Measurements from ENCODE around the gene ZDHHC11B. TPM values are rescaled to one million over a fixed set of nuclear protein-coding genes. Genes with fewer than 3 reads are reported as not detected.
"Not testable (repeated sequence)": the region's sequence is repeated elsewhere in the genome, so short reads cannot be mapped to it uniquely, and the experiment has no call there.

Gene ZDHHC11B, protein sequence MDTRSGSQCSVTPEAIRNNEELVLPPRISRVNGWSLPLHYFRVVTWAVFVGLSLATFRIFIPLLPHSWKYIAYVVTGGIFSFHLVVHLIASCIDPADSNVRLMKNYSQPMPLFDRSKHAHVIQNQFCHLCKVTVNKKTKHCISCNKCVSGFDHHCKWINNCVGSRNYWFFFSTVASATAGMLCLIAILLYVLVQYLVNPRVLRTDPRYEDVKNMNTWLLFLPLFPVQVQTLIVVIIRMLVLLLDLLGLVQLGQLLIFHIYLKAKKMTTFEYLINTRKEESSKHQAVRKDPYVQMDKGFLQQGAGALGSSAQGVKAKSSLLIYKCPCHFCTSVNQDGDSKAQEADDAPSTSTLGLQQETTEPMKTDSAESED
- total RNA-seq, result under 1 TPM; 0.35 to 0.87 TPM

DNA sequence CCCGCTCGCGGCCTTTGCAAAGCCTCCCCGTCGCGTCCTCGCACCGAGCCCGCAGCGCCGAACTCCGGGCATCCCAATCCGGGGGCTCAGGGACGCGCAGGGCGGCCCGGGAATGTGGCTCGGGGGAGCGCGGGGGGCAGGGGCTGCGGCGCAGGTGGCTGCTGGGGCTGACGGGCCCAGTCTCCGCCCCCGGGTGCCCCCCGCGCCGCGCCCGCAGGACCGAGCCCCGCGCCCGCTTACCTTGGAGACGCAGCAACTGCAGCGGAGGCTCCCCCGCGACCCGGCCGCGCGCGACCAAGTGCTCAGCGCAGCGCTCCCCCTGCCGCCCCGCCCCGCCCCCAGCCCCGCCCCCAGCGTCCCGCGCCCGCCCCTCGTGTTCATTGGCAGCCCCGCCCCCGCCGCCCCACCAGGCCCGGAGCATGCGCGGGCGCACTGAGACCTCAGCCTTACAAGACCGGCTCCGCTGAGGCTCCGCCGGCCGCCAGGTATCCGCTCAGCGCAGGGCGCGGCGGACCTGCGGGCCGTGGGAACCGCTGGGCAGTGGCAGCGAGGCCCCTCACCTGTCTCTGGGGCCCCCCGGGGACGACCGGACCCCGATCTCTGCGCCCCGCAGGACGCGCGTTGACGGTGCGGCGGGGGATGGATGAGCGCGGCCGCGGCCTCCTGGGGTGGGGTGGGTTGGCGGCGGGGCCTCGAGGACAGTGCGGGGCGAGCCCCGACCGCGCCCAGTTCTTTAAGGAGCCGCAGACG lies at the start of gene ZDHHC11B:
Gene ZDHHC11B, minus strand, starts transcription at position 302 of the 750 bp plus-strand sequence. CDS start 17,810 bp downstream, outside the sequence.
- H3K27me3 Mint-ChIP-seq; POLR2A ChIA-PET; H3K36me3 Mint-ChIP-seq (ENCODE audit: low read depth); H3K27ac Mint-ChIP-seq; H3K9me3 Mint-ChIP-seq; CTCF ChIA-PET; H3K4me1 Mint-ChIP-seq: not testable (repeated sequence)
- H3K4me3 Mint-ChIP-seq, result peak within 1 kb of the TSS; percentile 60
- peak; percentile 81 for DNase-seq

DNA sequence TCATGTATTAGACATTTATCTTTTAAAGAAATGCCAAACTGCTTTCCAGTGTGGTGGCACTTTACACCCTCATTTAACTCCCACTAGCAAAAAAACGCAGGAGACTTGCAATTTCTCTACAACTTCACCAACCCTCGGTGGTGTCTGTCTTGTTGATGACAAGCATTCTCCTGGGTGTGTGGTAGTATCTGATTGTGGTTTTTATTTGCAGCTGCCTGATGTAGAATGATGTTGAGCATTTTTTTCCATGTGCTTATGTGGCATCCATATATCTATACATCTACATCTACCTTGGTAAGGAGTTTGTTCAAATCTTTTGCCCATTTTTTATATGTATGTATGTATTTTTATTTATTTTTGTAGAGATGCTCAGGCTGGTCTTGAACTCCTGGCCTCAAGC lies 49.5 kb upstream of the ZDHHC11B start:
- H3K4me1 Mint-ChIP-seq; H3K4me3 Mint-ChIP-seq; DNase-seq; H3K36me3 Mint-ChIP-seq (ENCODE audit: low read depth); H3K9me3 Mint-ChIP-seq; H3K27ac Mint-ChIP-seq; CTCF ChIA-PET; H3K27me3 Mint-ChIP-seq; POLR2A ChIA-PET: not testable (repeated sequence)

DNA sequence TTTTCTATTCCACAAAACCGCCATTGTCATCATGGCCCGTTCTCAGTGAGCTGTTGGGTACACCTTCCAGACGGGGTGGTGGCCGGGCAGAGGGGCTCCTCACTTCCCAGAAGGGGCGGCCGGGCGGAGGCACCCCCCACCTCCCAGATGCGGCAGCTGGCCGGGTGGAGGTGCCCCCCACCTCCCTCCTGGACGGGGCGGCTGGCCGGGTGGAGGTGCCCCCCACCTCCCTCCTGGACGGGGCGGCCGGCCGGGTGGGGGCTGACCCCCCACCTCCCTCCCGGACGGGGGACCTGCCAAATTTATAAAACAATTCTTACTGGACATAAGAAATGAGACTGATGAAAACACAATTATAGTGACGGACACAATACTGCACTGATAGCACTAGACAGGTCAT lies 43.7 kb upstream of the ZDHHC11B start:
- H3K36me3 Mint-ChIP-seq (ENCODE audit: low read depth); H3K9me3 Mint-ChIP-seq; H3K27me3 Mint-ChIP-seq; DNase-seq; POLR2A ChIA-PET; CTCF ChIA-PET; H3K4me1 Mint-ChIP-seq; H3K4me3 Mint-ChIP-seq; H3K27ac Mint-ChIP-seq: not testable (repeated sequence)

DNA sequence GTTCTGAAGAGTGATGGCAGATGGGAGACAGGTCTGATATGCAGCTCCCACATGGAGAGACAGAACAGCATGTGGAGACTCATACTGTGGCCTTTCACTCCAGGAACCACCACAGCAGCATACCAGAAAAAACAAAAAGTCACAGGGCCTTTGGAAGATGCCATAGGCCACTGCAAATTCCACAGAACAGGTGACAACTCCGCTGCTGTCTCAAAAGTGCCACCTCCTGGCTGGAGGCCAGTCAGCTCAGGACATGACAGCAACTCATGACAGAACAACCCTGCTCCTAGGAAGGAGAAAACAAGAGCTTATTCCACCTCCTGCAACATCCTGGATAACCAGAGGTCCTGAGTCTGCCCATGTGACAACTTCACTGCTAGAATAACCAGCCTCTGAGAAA lies 41.0 kb upstream of the ZDHHC11B start:
- H3K9me3 Mint-ChIP-seq; H3K27ac Mint-ChIP-seq; H3K36me3 Mint-ChIP-seq (ENCODE audit: low read depth); H3K4me1 Mint-ChIP-seq; DNase-seq; CTCF ChIA-PET; POLR2A ChIA-PET; H3K27me3 Mint-ChIP-seq; H3K4me3 Mint-ChIP-seq: not testable (repeated sequence)

DNA sequence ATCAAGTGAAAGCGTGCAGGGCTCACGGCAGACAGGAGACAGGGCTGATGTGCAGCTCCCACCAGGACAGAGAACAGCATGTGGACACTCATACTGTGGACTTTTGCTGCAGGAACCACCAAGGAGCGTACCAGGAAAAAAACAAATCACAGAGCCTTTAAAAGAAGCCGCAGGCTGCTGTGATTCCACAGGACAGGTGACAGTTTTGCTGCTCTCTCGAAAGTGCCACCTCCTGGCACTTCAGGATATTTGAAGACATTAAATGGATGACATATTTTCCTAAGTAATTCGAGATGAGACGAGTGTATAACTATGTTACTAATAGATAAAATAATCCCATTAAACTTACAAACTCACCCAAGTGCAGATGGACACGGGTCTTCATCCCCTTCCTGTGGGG lies 37.0 kb upstream of the ZDHHC11B start:
- ChIA-PET POLR2A (no interaction called here), CTCF (no interaction called here)
- no peaks in the 10 kb centered on the region for H3K4me1 Mint-ChIP-seq
- no peaks in the 10 kb centered on the region for H3K27me3 Mint-ChIP-seq
- H3K4me3 Mint-ChIP-seq, result no peak overlapping the region
- no peaks in the 10 kb centered on the region for H3K9me3 Mint-ChIP-seq
- DNase-seq, result no peak
- H3K36me3 Mint-ChIP-seq (ENCODE audit: low read depth), result peaks cover 4% of the 10 kb centered on the region
- no peak overlapping the region for H3K27ac Mint-ChIP-seq

DNA sequence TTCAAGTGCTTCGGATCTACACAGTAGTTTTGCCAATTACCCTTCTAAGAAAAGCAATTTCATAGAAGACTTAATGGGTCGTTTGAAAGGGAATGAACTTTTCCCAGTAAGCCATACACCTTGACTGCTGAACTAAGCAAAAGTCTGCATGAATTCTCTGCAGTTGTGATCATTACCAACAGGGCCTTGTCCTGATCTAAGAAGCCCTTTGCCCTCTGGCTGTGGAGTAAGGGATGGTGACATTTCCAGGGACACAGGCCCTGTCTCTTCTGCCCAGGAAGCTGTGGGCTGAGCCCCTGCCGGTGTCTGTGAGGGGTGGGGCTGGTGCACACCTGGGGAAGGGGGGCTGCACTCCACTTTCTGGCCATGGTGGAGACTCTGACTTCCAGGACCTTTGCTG lies 35.7 kb upstream of the ZDHHC11B start:
- no peak overlapping the region for H3K4me3 Mint-ChIP-seq
- ChIA-PET CTCF (no interaction called here), POLR2A (no interaction called here)
- peaks cover 4% of the 10 kb centered on the region for H3K36me3 Mint-ChIP-seq (ENCODE audit: low read depth)
- H3K9me3 Mint-ChIP-seq, result no peaks in the 10 kb centered on the region
- no peaks in the 10 kb centered on the region for H3K4me1 Mint-ChIP-seq
- H3K27me3 Mint-ChIP-seq, result no peaks in the 10 kb centered on the region
- no peak overlapping the region for H3K27ac Mint-ChIP-seq
- DNase-seq, result no peak

DNA sequence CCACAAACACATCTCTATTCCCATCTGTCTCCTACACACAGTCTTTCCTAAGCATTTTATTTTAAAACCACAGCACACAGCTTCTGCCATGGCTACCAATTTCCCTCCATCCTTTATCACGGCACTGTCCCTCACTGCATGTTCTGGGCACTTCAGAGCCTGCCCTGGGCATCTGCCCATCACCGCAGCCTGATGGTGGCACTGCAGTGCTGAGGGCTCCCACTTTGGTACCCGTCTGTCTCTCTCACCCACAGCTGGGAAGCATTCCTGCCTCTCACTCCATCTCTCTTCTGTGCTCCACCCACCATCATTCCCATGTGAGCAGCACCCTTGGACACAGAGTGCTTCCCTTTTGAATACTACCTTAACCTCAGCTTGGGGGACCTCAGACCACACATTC lies 34.5 kb upstream of the ZDHHC11B start:
- Mint-ChIP-seq H3K27ac (no peak overlapping the region), H3K9me3 (no peaks in the 10 kb centered on the region), H3K27me3 (no peaks in the 10 kb centered on the region), H3K4me3 (no peak overlapping the region), H3K36me3 (ENCODE audit: low read depth) (peaks cover 4% of the 10 kb centered on the region), H3K4me1 (no peaks in the 10 kb centered on the region)
- no peak for DNase-seq
- POLR2A ChIA-PET, result no interaction called here
- CTCF ChIA-PET, result no interaction called here

DNA sequence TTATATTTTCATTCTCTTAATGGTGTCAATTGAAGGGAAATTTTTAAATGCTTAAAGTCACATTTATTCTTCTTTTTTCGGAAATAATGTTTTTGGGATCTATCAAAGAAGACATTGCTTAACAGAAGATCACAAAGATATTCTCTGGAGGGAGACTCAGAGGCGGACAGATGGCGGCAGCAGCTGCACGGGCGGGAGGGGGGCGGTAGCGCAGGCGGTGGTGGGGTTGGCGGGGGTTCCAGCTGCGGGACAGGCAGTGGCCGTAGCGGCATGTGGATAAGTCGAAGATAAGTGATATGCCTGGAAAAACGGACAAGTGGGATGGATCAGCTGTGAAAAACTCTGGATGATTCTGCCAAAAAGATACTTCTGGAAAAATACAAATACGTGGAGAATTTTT lies 31.6 kb upstream of the ZDHHC11B start:
- H3K36me3 Mint-ChIP-seq (ENCODE audit: low read depth), result no peaks in the 10 kb centered on the region
- H3K27me3 Mint-ChIP-seq, result no peaks in the 10 kb centered on the region
- ChIA-PET POLR2A (no interaction called here), CTCF (no interaction called here)
- no peaks in the 10 kb centered on the region for H3K4me1 Mint-ChIP-seq
- no peaks in the 10 kb centered on the region for H3K9me3 Mint-ChIP-seq
- H3K27ac Mint-ChIP-seq, result no peak overlapping the region
- H3K4me3 Mint-ChIP-seq, result no peak overlapping the region
- no peak for DNase-seq

DNA sequence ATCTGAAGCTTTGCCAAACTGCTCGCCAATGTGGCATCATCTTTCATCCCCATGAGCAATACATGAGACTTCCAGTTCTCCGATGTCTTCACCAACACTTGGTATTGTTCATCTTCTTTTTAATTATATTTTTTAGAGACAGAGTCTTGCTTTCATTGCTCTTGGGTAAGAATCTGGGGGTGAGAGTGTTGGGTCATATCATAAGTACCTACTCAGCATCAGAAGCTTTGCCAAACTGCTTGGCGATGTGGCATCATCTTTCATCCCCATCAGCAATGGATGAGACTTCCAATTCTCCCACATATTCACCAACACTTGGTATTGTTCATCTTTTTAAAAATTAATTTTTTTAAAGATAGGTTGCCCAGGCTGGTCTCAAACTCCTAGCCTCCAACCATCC lies 30.9 kb upstream of the ZDHHC11B start:
- no peaks in the 10 kb centered on the region for H3K27me3 Mint-ChIP-seq
- no peaks in the 10 kb centered on the region for H3K4me1 Mint-ChIP-seq
- ChIA-PET POLR2A (no interaction called here), CTCF (no interaction called here)
- no peak for DNase-seq
- no peaks in the 10 kb centered on the region for H3K9me3 Mint-ChIP-seq
- no peak overlapping the region for H3K27ac Mint-ChIP-seq
- no peaks in the 10 kb centered on the region for H3K36me3 Mint-ChIP-seq (ENCODE audit: low read depth)
- no peak overlapping the region for H3K4me3 Mint-ChIP-seq

DNA sequence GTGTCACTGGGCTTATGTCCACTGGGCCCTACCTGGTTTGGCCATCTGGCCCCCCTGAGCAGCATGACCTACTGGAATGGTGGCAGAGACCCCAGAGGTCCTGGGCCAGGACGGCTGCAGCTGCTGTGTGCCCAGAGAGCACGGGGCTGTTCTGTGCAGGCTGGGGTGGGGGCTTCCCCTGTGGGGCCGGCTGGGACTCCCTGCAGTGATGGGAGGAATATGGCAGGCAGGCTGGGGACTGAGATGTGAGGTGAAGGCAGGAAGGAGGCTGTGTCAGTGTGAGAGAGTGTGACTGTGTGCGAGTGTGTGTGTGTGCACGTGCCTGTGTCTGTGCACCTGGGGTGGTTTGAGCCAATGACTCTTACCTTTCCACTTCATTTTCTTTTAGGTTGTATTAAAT lies 29.0 kb upstream of the ZDHHC11B start:
- H3K27ac Mint-ChIP-seq; CTCF ChIA-PET; H3K4me1 Mint-ChIP-seq; H3K36me3 Mint-ChIP-seq (ENCODE audit: low read depth); H3K4me3 Mint-ChIP-seq; H3K27me3 Mint-ChIP-seq; DNase-seq; H3K9me3 Mint-ChIP-seq; POLR2A ChIA-PET: not testable (repeated sequence)

DNA sequence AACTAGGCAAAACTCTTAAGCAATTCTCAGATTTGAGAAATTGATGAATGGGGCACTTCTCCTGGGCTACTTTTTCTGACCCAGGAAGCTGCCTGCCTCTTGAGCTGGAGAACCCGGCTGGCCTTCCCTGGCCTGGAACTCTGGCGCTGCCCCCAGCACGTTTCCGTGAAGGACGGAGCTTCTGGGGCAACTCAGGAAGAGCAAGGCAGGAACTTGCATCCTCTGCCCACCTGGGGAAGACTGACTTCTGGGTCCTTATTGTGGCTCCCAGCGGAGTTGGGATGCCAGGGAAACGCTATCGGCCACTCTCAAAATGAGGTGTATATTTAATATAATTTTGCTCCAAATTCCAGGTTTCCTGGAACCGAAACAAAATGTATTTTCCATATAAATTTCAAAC lies 26.9 kb upstream of the ZDHHC11B start:
- H3K27ac Mint-ChIP-seq; H3K27me3 Mint-ChIP-seq; DNase-seq; H3K9me3 Mint-ChIP-seq; H3K4me1 Mint-ChIP-seq; CTCF ChIA-PET; H3K36me3 Mint-ChIP-seq (ENCODE audit: low read depth); H3K4me3 Mint-ChIP-seq; POLR2A ChIA-PET: not testable (repeated sequence)

DNA sequence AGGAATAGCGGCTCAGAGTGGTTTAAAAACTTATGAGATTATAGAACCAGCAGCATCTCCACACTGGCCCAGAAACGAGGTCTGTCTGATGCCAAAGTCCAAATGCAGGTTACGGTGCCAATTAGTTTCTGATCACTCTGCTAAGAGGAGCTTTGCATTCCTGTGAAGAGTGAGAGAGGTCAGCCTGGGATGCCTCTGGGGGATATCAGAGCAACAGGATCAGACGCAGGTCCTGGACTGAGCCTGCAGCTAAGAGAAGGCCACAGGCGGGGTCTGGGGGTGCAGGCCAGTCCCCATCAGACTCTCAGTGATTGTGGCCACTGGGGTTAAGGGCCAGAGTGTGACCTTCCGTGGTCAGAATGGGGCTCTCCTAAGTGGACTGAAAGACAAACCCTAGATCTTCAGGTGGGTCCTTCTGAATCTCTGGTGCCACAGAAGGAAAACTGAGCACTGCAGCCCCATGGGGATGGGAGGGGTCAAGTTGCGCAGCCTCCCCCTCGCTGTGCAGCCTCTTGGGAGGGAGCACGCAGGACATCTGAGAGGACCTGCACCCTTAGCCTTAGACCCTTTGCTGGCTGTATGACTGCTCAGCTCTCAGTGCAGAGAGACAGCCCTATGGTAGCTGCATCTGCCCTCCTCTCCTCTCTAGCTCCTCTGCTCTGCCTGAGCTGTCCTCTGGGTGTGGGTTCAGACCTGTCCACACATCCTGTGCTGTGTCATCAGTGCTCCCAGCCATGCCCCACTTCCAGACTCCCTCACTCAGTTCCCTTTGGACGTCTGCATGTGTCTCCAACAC lies 23.4 kb upstream of the ZDHHC11B start:
- CTCF ChIA-PET; H3K27ac Mint-ChIP-seq; H3K4me3 Mint-ChIP-seq; H3K36me3 Mint-ChIP-seq (ENCODE audit: low read depth); DNase-seq; POLR2A ChIA-PET; H3K9me3 Mint-ChIP-seq; H3K27me3 Mint-ChIP-seq; H3K4me1 Mint-ChIP-seq: not testable (repeated sequence)

DNA sequence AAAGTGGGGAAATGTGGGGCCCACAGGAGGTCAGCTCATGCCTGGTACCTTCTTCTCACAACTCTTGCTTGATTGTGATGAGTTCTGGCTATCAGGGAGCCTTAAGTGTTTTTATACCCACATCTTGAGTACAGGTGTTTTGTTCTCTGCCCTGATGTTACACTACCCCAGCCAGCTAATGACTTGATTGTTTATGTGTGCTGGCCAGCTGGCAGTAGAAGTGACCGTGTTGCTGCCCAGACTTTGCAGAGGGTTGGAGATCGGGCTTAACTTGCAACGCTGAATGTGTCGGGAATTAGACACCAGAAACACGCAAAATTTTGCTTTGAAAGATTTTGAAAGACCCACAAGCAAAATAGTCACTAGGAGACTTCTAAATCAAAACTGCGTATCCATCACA lies 16.9 kb upstream of the ZDHHC11B start:
- Mint-ChIP-seq H3K9me3 (peaks cover 12% of the 10 kb centered on the region), H3K4me1 (no peaks in the 10 kb centered on the region), H3K27me3 (peaks cover 7% of the 10 kb centered on the region), H3K4me3 (no peak overlapping the region), H3K36me3 (ENCODE audit: low read depth) (peaks cover 6% of the 10 kb centered on the region), H3K27ac (no peak overlapping the region)
- ChIA-PET POLR2A (no interaction called here), CTCF (no interaction called here)
- DNase-seq, result no peak

All from activated CD4-positive, alpha-beta T cell treated with anti-CD3 and anti-CD28 coated beads, Interleukin-2, amount 10 ng/mL, durations not matched to agents 7 days and 5 days (primary cell).